ENCODE measurements around the gene ST3GAL3.

ST3GAL3 gene

DNA sequence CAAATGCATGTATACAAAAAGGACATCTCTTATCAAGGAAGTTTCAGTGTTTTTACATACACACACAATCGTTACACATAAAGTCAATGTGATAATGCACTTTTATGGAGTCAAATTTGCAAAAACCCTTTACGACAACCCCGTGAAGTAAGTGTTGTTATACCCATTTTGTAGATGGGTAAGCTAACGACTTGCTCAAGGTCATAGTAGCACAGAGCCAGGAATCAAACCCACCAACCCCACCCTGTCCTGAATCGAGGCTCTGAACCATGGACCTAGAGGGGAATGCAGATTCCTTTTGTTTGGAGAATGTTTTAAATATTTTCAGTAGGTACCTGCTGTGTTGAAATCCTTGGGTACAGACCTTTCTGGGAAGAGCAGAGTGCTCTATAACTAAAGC lies 148.9 kb downstream of the ST3GAL3 start:
- Histone ChIP-seq H3K18ac (ENCODE audit: low read depth in 1 of 2, low read length in 2 of 2) (no peak overlapping the region), H2BK12ac (ENCODE audit: low read length in 2 of 2) (no peak overlapping the region), H3K9ac (ENCODE audit: low read length) (no peak overlapping the region), H3K27me3 (ENCODE audit: control insufficient read depth in 1 of 2, insufficient read depth in 1 of 2, low read length in 2 of 2) (no peaks in the 10 kb centered on the region), H3K36me3 (ENCODE audit: control insufficient read depth in 1 of 2, insufficient read depth in 2 of 2, low read depth in 1 of 2, low read length in 2 of 2) (peaks cover 12 to 26% of the 10 kb centered on the region in 2 experiments), H3K9me3 (ENCODE audit: control insufficient read depth, low read length) (no peaks in the 10 kb centered on the region), H3K23ac (ENCODE audit: low read length in 2 of 2) (no peak overlapping the region), H4K8ac (ENCODE audit: low read length) (no peak overlapping the region), H4K91ac (ENCODE audit: low read length) (no peak overlapping the region), H2BK120ac (ENCODE audit: low read depth, low read length) (no peak overlapping the region), H2BK5ac (ENCODE audit: low read depth, low read length, poor library complexity, severe bottlenecking) (no peak overlapping the region), H3K14ac (ENCODE audit: low read length in 2 of 2) (no peak overlapping the region), H3K27ac (ENCODE audit: low read length, poor library complexity, severe bottlenecking) (no peak overlapping the region), H3K4me2 (ENCODE audit: low read length, poor library complexity, severe bottlenecking) (no peak overlapping the region), H3K79me1 (replicated peaks; ENCODE audit: low read length, poor library complexity, severe bottlenecking) (peaks cover 18% of the 10 kb centered on the region), H2AK5ac (ENCODE audit: low read length, severe bottlenecking) (no peak overlapping the region), H3K4me3 (ENCODE audit: insufficient read depth in 1 of 2, low read depth in 1 of 2, low read length in 2 of 2) (no peak overlapping the region), H3K4me1 (ENCODE audit: control insufficient read depth, insufficient read depth, low read depth, low read length) (peaks cover 14% of the 10 kb centered on the region), H2AFZ (ENCODE audit: low read depth, low read length) (no peak overlapping the region), H3K4ac (ENCODE audit: low read depth in 1 of 2, low read length in 2 of 2) (no peak overlapping the region), H2BK15ac (ENCODE audit: low read depth, poor library complexity, severe bottlenecking) (no peak overlapping the region)
- no peak for DNase-seq
- WGBS = 93% methylated on average over 4 of the region's 5 CpGs

DNA sequence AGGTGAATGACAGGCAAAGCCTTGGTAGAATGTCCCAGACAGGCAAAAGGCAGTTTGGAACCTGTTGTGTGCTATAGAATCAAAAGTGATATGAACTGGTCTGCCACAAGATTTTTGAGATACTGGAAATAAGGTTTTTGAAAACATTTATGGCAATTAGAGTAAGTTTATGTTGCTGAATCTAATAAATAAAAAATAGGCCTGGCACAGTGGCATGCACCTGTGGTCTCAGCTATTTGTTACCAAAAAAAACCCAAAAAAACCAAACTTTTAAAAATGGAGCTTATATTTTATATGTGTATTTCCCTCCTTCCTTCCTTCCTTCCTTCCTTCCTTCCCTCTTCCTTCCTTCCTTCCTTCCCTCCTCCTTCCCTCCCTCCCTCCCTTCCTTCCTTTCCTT lies 149.8 kb downstream of the ST3GAL3 start:
- Histone ChIP-seq H4K8ac (ENCODE audit: low read length) (no peak overlapping the region), H2AFZ (ENCODE audit: low read depth, low read length) (no peak overlapping the region), H3K4me1 (ENCODE audit: control insufficient read depth, insufficient read depth, low read depth, low read length) (peaks cover 18% of the 10 kb centered on the region), H3K23ac (ENCODE audit: low read length in 2 of 2) (no peak overlapping the region), H3K14ac (ENCODE audit: low read length in 2 of 2) (no peak overlapping the region), H3K4ac (ENCODE audit: low read depth in 1 of 2, low read length in 2 of 2) (no peak overlapping the region), H3K79me1 (replicated peaks; ENCODE audit: low read length, poor library complexity, severe bottlenecking) (peaks cover 18% of the 10 kb centered on the region), H2BK5ac (ENCODE audit: low read depth, low read length, poor library complexity, severe bottlenecking) (no peak overlapping the region), H3K9ac (ENCODE audit: low read length) (no peak overlapping the region), H3K4me2 (ENCODE audit: low read length, poor library complexity, severe bottlenecking) (no peak overlapping the region), H3K4me3 (ENCODE audit: insufficient read depth in 1 of 2, low read depth in 1 of 2, low read length in 2 of 2) (no peak overlapping the region), H3K36me3 (ENCODE audit: control insufficient read depth in 1 of 2, insufficient read depth in 2 of 2, low read depth in 1 of 2, low read length in 2 of 2) (peaks cover 4 to 26% of the 10 kb centered on the region in 2 experiments), H4K91ac (ENCODE audit: low read length) (no peak overlapping the region), H3K27ac (ENCODE audit: low read length, poor library complexity, severe bottlenecking) (no peak overlapping the region), H2BK15ac (ENCODE audit: low read depth, poor library complexity, severe bottlenecking) (no peak overlapping the region), H3K9me3 (ENCODE audit: control insufficient read depth, low read length) (no peaks in the 10 kb centered on the region), H2BK120ac (ENCODE audit: low read depth, low read length) (no peak overlapping the region), H3K27me3 (ENCODE audit: control insufficient read depth in 1 of 2, insufficient read depth in 1 of 2, low read length in 2 of 2) (no peaks in the 10 kb centered on the region), H2AK5ac (ENCODE audit: low read length, severe bottlenecking) (no peak overlapping the region), H2BK12ac (ENCODE audit: low read length in 2 of 2) (no peak overlapping the region), H3K18ac (ENCODE audit: low read depth in 1 of 2, low read length in 2 of 2) (no peak overlapping the region)
- no peak for DNase-seq

DNA sequence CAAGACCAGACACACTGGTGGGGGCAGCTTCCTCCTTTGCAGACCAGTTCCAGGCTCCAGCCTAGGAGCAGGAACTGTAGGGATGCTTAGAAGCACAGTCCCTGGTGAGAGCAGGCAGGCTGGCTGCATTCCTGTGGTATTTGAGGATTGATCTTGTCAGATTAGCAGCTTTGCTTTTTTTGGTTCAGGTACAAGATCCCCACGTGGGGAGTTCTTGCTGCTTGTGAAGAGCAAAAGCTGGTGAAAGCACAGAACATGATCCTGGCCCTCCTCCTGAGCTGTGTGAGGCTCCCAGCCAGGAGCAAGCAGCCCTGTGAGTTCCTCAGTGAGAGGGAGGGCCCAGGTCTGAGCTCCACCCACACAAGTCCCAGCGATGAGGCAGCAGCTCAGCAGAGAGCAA lies 151.0 kb downstream of the ST3GAL3 start:
- Histone ChIP-seq H2BK12ac (ENCODE audit: low read length in 2 of 2) (peak overlapping the region in 1 of 2 experiments; percentile 66), H3K9me3 (ENCODE audit: control insufficient read depth, low read length) (no peaks in the 10 kb centered on the region), H3K4me1 (ENCODE audit: control insufficient read depth, insufficient read depth, low read depth, low read length) (peaks cover 16% of the 10 kb centered on the region), H2BK5ac (ENCODE audit: low read depth, low read length, poor library complexity, severe bottlenecking) (no peak overlapping the region), H3K14ac (ENCODE audit: low read length in 2 of 2) (peak overlapping the region in 1 of 2 experiments; percentile 11), H3K4me3 (ENCODE audit: insufficient read depth in 1 of 2, low read depth in 1 of 2, low read length in 2 of 2) (no peak overlapping the region), H3K36me3 (ENCODE audit: control insufficient read depth in 1 of 2, insufficient read depth in 2 of 2, low read depth in 1 of 2, low read length in 2 of 2) (peaks cover 8 to 26% of the 10 kb centered on the region in 2 experiments), H3K79me1 (replicated peaks; ENCODE audit: low read length, poor library complexity, severe bottlenecking) (peaks cover 25% of the 10 kb centered on the region), H2AFZ (ENCODE audit: low read depth, low read length) (no peak overlapping the region), H3K23ac (ENCODE audit: low read length in 2 of 2) (no peak overlapping the region), H4K91ac (ENCODE audit: low read length) (peak overlapping the region; percentile 52), H4K8ac (ENCODE audit: low read length) (no peak overlapping the region), H2BK15ac (ENCODE audit: low read depth, poor library complexity, severe bottlenecking) (no peak overlapping the region), H3K9ac (ENCODE audit: low read length) (no peak overlapping the region), H3K18ac (ENCODE audit: low read depth in 1 of 2, low read length in 2 of 2) (peak overlapping the region; percentile 21 to 52), H3K4ac (ENCODE audit: low read depth in 1 of 2, low read length in 2 of 2) (no peak overlapping the region), H3K27me3 (ENCODE audit: control insufficient read depth in 1 of 2, insufficient read depth in 1 of 2, low read length in 2 of 2) (no peaks in the 10 kb centered on the region), H3K4me2 (ENCODE audit: low read length, poor library complexity, severe bottlenecking) (no peak overlapping the region), H2BK120ac (ENCODE audit: low read depth, low read length) (no peak overlapping the region), H2AK5ac (ENCODE audit: low read length, severe bottlenecking) (no peak overlapping the region), H3K27ac (ENCODE audit: low read length, poor library complexity, severe bottlenecking) (peak overlapping the region; percentile 73)
- WGBS = 3% methylated on average over 1 of the region's 2 CpGs
- DNase-seq = peak; percentile 69

DNA sequence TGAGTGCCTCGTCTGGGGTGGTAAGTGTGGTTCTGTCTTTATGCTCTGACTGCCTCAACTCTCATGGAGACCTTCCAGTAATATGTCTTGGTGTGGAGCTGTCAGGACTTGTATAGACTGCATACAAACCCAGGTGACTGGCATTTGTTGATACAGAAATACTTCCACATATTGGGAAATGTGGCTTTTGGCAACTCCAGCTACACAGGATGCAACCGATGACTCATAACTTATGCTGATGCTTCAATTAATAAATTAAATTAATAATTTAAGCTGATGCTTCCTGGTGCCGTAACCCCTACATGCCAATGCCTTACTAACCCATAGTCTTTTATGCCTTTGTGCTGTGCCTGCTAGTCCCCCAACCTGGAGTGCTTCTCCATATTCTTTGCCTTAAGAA lies 154.0 kb downstream of the ST3GAL3 start:
- no peak overlapping the region for H2AK5ac ChIP-seq (ENCODE audit: low read length, severe bottlenecking)
- H3K4me2 ChIP-seq (ENCODE audit: low read length, poor library complexity, severe bottlenecking) = no peak overlapping the region
- H3K23ac ChIP-seq (ENCODE audit: low read length in 2 of 2) = no peak overlapping the region
- 83% methylated on average over 2 of the region's 3 CpGs for WGBS
- H2BK120ac ChIP-seq (ENCODE audit: low read depth, low read length) = no peak overlapping the region
- no peak overlapping the region for H3K14ac ChIP-seq (ENCODE audit: low read length in 2 of 2)
- no peaks in the 10 kb centered on the region for H3K9me3 ChIP-seq (ENCODE audit: control insufficient read depth, low read length)
- no peak overlapping the region for H3K27ac ChIP-seq (ENCODE audit: low read length, poor library complexity, severe bottlenecking)
- no peak overlapping the region for H4K8ac ChIP-seq (ENCODE audit: low read length)
- H2BK5ac ChIP-seq (ENCODE audit: low read depth, low read length, poor library complexity, severe bottlenecking) = no peak overlapping the region
- no peak overlapping the region for H4K91ac ChIP-seq (ENCODE audit: low read length)
- H3K18ac ChIP-seq (ENCODE audit: low read depth in 1 of 2, low read length in 2 of 2) = no peak overlapping the region
- no peak overlapping the region for H2AFZ ChIP-seq (ENCODE audit: low read depth, low read length)
- peak; percentile 41 for DNase-seq
- peaks cover 13% of the 10 kb centered on the region in 2 experiments for H3K36me3 ChIP-seq (ENCODE audit: control insufficient read depth in 1 of 2, insufficient read depth in 2 of 2, low read depth in 1 of 2, low read length in 2 of 2)
- H2BK15ac ChIP-seq (ENCODE audit: low read depth, poor library complexity, severe bottlenecking) = no peak overlapping the region
- no peak overlapping the region for H2BK12ac ChIP-seq (ENCODE audit: low read length in 2 of 2)
- no peak overlapping the region for H3K4ac ChIP-seq (ENCODE audit: low read depth in 1 of 2, low read length in 2 of 2)
- H3K4me1 ChIP-seq (ENCODE audit: control insufficient read depth, insufficient read depth, low read depth, low read length) = peaks cover 19% of the 10 kb centered on the region
- peaks cover 26% of the 10 kb centered on the region for H3K79me1 ChIP-seq (replicated peaks; ENCODE audit: low read length, poor library complexity, severe bottlenecking)
- H3K9ac ChIP-seq (ENCODE audit: low read length) = no peak overlapping the region
- H3K4me3 ChIP-seq (ENCODE audit: insufficient read depth in 1 of 2, low read depth in 1 of 2, low read length in 2 of 2) = no peak overlapping the region
- no peaks in the 10 kb centered on the region for H3K27me3 ChIP-seq (ENCODE audit: control insufficient read depth in 1 of 2, insufficient read depth in 1 of 2, low read length in 2 of 2)

All from mesenchymal stem cell (in vitro differentiated cells and primary cell).